Thoracic aorta (tissue), 2 donors: ENCODE measurements around the gene ZFC3H1. TPM values are rescaled to one million over a fixed set of nuclear protein-coding genes. Genes with fewer than 3 reads are reported as not detected.
"Not testable (repeated sequence)": the region's sequence is repeated elsewhere in the genome, so short reads cannot be mapped to it uniquely, and the experiment has no call there.

Source experiments
- ATAC-seq: fragments of 150-250 bp; one replicate; pipeline ENCODE4 v1.8.0; 2017; ENCODE audit warnings: low read depth; ENCODE audit not compliant: insufficient number of reproducible peaks, low FRiP score
- DNase-seq: peaks from one replicate; pipeline ENCODE4 v3.0.0-alpha.2; 2020; ENCODE audit warnings: low spot score
- H3K27ac ChIP-seq, 2 donors: fragments of 200-600 bp; sonication (generic); 1 replicate in 1 of 2; 2 replicates in 1 of 2; pipeline ENCODE4 v1.5.1; 2016; ENCODE audit warnings: mild to moderate bottlenecking in 2 of 2, moderate library complexity in 2 of 2
- H3K27me3 ChIP-seq: fragments of 200-600 bp; sonication (generic); replicated peaks from 2 replicates; pipeline ENCODE4 v1.6.0; 2016; ENCODE audit warnings: mild to moderate bottlenecking; ENCODE audit not compliant: insufficient read depth
- H3K36me3 ChIP-seq: fragments of 200-600 bp; sonication (generic); one replicate; pipeline ENCODE4 v1.5.1; 2016
- H3K4me1 ChIP-seq, 2 donors: fragments of 200-600 bp; sonication (generic); 1 replicate in 1 of 2; 2 replicates in 1 of 2; pipeline versions ENCODE4 v1.5.1 to v1.6.0; 2016; ENCODE audit warnings: low read depth in 2 of 2, mild to moderate bottlenecking in 1 of 2; ENCODE audit not compliant: control insufficient read depth in 1 of 2
- H3K4me3 ChIP-seq: fragments of 200-600 bp; sonication (generic); 2 replicates; pipeline ENCODE4 v1.5.1; 2016; ENCODE audit warnings: mild to moderate bottlenecking
- H3K9me3 ChIP-seq: fragments of 200-600 bp; sonication (generic); 2 replicates; pipeline ENCODE4 v1.5.1; 2016
- total RNA-seq, 2 donors: library from RNA; depleted of rRNA; stranded (reverse); fragments of >200 nt; gene quantifications; one replicate each; pipeline versions ENCODE4 v1.1.0 to v1.2.3, GENCODE V29; 2016
- TF ChIP-seq, protein P1 (sequence below): fragments of 200-600 bp; sonication (generic); IDR thresholded peaks from one replicate; pipeline ENCODE4 v1.5.1; 2019; ENCODE audit warnings: antibody characterized with exemption

Gene ZFC3H1
- total RNA-seq, 2 donors from 2014 or later, result 48.6 to 101 TPM

DNA sequence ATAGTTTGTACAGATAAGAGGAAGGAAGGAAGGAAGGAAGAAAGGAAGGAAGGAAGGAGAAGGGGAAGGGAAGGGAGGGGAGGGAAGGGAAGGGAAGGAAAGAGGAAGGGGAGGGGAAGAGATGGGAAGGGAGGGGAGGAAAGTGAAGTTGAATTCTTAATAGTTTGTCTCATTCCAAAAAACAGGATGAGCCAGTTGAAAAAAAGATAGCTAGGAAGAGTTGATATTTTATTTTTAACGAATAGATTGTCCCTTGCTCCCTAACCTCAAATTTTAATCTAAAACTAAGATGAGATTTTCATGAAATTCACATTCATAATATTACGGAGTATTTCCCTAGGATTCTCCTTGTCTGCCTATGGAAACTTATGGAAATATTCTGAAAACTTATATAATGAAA is 80.7 kb downstream of the ZFC3H1 start:
- Histone ChIP-seq H3K4me3 (no peak overlapping the region), H3K4me1 (no peaks in the 10 kb centered on the region), H3K36me3 (no peaks in the 10 kb centered on the region), H3K27ac (no peak overlapping the region), H3K27me3 (no peaks in the 10 kb centered on the region), H3K9me3 (no peaks in the 10 kb centered on the region)
- ATAC-seq, result no peak
- TF ChIP-seq, protein P1, sequence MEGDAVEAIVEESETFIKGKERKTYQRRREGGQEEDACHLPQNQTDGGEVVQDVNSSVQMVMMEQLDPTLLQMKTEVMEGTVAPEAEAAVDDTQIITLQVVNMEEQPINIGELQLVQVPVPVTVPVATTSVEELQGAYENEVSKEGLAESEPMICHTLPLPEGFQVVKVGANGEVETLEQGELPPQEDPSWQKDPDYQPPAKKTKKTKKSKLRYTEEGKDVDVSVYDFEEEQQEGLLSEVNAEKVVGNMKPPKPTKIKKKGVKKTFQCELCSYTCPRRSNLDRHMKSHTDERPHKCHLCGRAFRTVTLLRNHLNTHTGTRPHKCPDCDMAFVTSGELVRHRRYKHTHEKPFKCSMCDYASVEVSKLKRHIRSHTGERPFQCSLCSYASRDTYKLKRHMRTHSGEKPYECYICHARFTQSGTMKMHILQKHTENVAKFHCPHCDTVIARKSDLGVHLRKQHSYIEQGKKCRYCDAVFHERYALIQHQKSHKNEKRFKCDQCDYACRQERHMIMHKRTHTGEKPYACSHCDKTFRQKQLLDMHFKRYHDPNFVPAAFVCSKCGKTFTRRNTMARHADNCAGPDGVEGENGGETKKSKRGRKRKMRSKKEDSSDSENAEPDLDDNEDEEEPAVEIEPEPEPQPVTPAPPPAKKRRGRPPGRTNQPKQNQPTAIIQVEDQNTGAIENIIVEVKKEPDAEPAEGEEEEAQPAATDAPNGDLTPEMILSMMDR, result no peak
- DNase-seq, result no peak

DNA sequence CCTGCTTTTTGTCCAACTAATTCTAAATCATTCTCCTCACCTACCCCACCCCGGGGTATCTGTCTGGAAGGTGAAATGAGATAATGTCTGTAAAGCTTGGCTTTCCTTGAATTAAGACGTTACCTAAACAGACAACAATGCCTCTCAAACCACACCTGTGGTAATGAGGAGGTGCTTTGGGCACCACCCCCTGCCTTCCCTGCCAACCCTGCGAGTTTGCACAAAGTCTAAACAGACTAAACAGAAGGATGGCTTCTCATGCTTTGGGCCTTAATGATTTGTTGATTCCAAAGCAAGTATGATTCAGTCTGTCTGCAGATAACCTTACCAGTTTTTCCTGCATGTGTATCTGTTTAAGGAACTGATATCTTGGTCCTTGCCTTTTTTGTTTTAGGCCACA is 82.4 kb downstream of the ZFC3H1 start:
- Histone ChIP-seq H3K4me3 (no peak overlapping the region), H3K27me3 (no peaks in the 10 kb centered on the region), H3K9me3 (no peaks in the 10 kb centered on the region), H3K4me1 (no peaks in the 10 kb centered on the region), H3K36me3 (no peaks in the 10 kb centered on the region), H3K27ac (no peak overlapping the region)
- ATAC-seq (no peak), DNase-seq (no peak)
- TF ChIP-seq, protein P1, result no peak

DNA sequence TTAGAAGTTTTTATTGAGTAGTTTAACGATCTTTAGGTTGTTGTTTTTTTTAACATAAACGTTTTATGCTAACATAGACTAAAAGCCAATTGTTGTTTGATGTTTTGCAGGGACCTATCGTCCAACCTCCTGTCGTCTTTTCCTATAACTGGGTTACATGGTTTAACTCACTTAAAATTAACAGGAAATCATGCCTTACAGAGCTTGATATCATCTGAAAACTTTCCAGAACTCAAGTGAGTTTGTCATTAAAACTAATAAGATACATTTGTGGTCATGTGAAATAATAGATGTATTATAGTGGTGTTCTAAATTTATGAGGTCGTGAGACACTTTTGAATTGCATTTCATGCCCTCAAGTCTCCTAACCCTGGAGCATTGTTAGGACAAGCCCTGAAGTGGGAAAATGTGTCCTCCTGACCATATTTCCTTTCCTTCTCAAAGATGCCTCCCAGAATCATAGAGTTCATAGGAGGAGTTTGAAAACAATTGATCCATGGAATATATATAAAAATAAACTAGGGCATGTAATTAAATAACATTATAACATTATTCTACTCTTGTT is 84.9 kb downstream of the ZFC3H1 start:
- H3K27ac ChIP-seq, result no peak overlapping the region
- no peak overlapping the region for H3K4me3 ChIP-seq
- no peaks in the 10 kb centered on the region for H3K4me1 ChIP-seq
- H3K9me3 ChIP-seq, result no peaks in the 10 kb centered on the region
- ATAC-seq (no peak), DNase-seq (no peak)
- TF ChIP-seq, protein P1, result no peak
- H3K36me3 ChIP-seq, result no peaks in the 10 kb centered on the region
- no peaks in the 10 kb centered on the region for H3K27me3 ChIP-seq

DNA sequence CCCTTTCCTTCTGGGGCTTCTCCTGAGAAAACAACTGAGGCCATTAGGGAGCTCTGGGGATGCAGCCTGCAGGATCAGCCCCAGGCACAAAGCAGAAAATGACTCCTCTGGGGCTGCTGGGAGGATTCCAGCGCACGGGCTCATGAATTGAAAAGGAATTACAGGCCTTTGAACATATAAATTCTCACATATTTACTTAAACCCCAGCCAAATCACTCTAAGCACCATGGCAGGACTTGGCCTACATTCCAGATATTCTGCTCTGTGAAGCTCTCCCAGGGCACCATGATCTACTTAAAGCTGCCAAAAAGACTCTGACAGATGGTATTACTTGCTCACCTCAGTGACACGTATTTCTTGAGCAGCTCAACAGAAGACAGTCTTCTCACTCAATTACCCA is 87.2 kb downstream of the ZFC3H1 start:
- Histone ChIP-seq H3K27ac (no peak overlapping the region), H3K36me3 (no peaks in the 10 kb centered on the region), H3K4me1 (no peaks in the 10 kb centered on the region), H3K4me3 (no peak overlapping the region), H3K27me3 (no peaks in the 10 kb centered on the region), H3K9me3 (no peaks in the 10 kb centered on the region)
- no peak for ATAC-seq
- no peak for DNase-seq
- TF ChIP-seq, protein P1, result no peak

DNA sequence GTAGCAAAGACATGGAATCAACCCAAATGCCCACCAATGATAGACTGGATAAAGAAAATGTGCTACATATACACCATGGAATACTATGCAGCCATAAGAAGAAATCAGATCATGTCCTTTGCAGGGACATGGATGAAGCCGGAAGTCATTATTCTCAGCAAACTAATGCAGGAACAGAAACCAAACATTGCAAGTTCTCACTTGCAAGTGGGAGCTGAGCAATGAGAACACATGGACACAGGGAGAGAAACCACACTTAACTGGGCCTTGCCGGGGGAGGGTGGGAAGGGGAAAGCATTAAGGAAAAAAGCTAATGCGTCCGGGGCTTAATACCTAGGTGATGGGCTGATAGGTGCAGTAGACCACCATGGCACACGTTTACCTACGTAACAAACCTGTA is 93.8 kb downstream of the ZFC3H1 start:
- not testable (repeated sequence) for DNase-seq, H3K27ac ChIP-seq, H3K9me3 ChIP-seq, ATAC-seq, H3K4me1 ChIP-seq, H3K4me3 ChIP-seq, H3K27me3 ChIP-seq, H3K36me3 ChIP-seq

DNA sequence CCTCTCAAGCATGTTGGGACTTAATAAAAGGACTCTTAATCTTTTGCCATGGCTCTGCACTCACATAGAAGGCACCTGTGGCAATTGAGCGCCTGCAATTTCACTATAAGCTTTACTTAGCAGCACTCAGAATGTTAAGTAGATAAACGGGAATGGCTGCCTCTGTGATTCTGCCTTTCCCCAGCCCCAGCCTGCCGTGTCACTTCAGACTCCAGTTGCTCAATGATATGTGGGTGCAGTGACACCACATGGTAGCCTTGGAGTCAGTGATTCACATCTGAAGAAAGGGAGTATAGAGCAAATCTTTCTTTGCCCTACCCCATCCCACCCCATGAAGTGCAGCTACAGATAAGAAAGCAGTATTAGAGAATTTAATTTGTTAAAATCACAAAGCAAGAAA is 96.1 kb downstream of the ZFC3H1 start:
- ATAC-seq, result no peak
- TF ChIP-seq, protein P1, result no peak

More for the DNA sequence above, 96.1 kb downstream of the ZFC3H1 start:
- no peak overlapping the region for H3K4me3 ChIP-seq
- H3K27me3 ChIP-seq, result no peaks in the 10 kb centered on the region
- H3K27ac ChIP-seq, result no peak overlapping the region
- H3K4me1 ChIP-seq, result no peaks in the 10 kb centered on the region
- no peaks in the 10 kb centered on the region for H3K36me3 ChIP-seq
- H3K9me3 ChIP-seq, result no peaks in the 10 kb centered on the region
- DNase-seq, result no peak
